ENCODE data around the gene PROM2. TPM values are rescaled to one million over a fixed set of nuclear protein-coding genes. Genes with fewer than 3 reads are reported as not detected.

The PROM2 gene
- total RNA-seq, 1 donor from 2014 or later, result 6.0 TPM

GRCh38 chr2:95299961-95300360 is 25.7 kb downstream of the PROM2 start:
- no peak overlapping the region for H3K4me3 ChIP-seq
- H3K27me3 ChIP-seq (ENCODE audit: low read depth), result no peaks in the 10 kb centered on the region
- H3K4me1 ChIP-seq, result peaks cover 4% of the 10 kb centered on the region
- DNase-seq, result no peak
- no peak overlapping the region for H3K27ac ChIP-seq
- intact Hi-C loops (cut with DNase I), result no loop called here
- ATAC-seq, result no peak
- H3K36me3 ChIP-seq, result no peaks in the 10 kb centered on the region
- no peak for TF ChIP-seq CTCF (IDR thresholded peaks at IDR 0.05)
- H3K9me3 ChIP-seq, result no peaks in the 10 kb centered on the region

- DNase-seq (no peak), ATAC-seq (no peak)
- no peak for TF ChIP-seq CTCF (IDR thresholded peaks at IDR 0.05)
- Histone ChIP-seq H3K36me3 (no peaks in the 10 kb centered on the region), H3K27me3 (ENCODE audit: low read depth) (no peaks in the 10 kb centered on the region), H3K4me3 (no peak overlapping the region), H3K27ac (no peak overlapping the region), H3K9me3 (no peaks in the 10 kb centered on the region), H3K4me1 (peaks cover 6% of the 10 kb centered on the region)
- intact Hi-C loops (cut with DNase I), result no loop called here
These were observed 26.2 kb downstream of the PROM2 start for GRCh38 chr2:95300450-95300849.

GRCh38 chr2:95301186-95301585 is 26.9 kb downstream of the PROM2 start:
- DNase-seq (no peak), ATAC-seq (no peak)
- H3K9me3 ChIP-seq, result no peaks in the 10 kb centered on the region
- H3K4me1 ChIP-seq, result peaks cover 6% of the 10 kb centered on the region
- intact Hi-C loops (cut with DNase I), result no loop called here
- H3K27ac ChIP-seq, result no peak overlapping the region
- no peaks in the 10 kb centered on the region for H3K36me3 ChIP-seq
- H3K27me3 ChIP-seq (ENCODE audit: low read depth), result no peaks in the 10 kb centered on the region
- no peak overlapping the region for H3K4me3 ChIP-seq
- no peak for TF ChIP-seq CTCF (IDR thresholded peaks at IDR 0.05)

- no peaks in the 10 kb centered on the region for H3K36me3 ChIP-seq
- intact Hi-C loops (cut with DNase I), result no loop called here
- no peak overlapping the region for H3K4me3 ChIP-seq
- ATAC-seq (no peak), DNase-seq (no peak)
- H3K27ac ChIP-seq, result no peak overlapping the region
- no peaks in the 10 kb centered on the region for H3K9me3 ChIP-seq
- peaks cover 6% of the 10 kb centered on the region for H3K4me1 ChIP-seq
- H3K27me3 ChIP-seq (ENCODE audit: low read depth), result no peaks in the 10 kb centered on the region
- TF ChIP-seq CTCF (IDR thresholded peaks at IDR 0.05), result no peak
These were observed 27.8 kb downstream of the PROM2 start for GRCh38 chr2:95301876-95302641.

- Histone ChIP-seq H3K4me1 (peaks cover 6% of the 10 kb centered on the region), H3K36me3 (no peaks in the 10 kb centered on the region), H3K27ac (no peak overlapping the region), H3K27me3 (ENCODE audit: low read depth) (no peaks in the 10 kb centered on the region), H3K9me3 (no peaks in the 10 kb centered on the region), H3K4me3 (no peak overlapping the region)
- ATAC-seq (no peak), DNase-seq (no peak)
- intact Hi-C loops (cut with DNase I), result no loop called here
- no peak for TF ChIP-seq CTCF (IDR thresholded peaks at IDR 0.05)
These were observed 29.1 kb downstream of the PROM2 start for GRCh38 chr2:95303191-95303919.
